ENCODE results near the gene MIPOL1. TPM values are rescaled to one million over a fixed set of nuclear protein-coding genes. Genes with fewer than 3 reads are reported as not detected.
"Not testable (repeated sequence)": the region's sequence is repeated elsewhere in the genome, so short reads cannot be mapped to it uniquely, and the experiment has no call there.

MIPOL1 gene
- total and polyA plus RNA-seq, 7 donors: 1.2 to 21.6 (median 11.7) TPM

DNA sequence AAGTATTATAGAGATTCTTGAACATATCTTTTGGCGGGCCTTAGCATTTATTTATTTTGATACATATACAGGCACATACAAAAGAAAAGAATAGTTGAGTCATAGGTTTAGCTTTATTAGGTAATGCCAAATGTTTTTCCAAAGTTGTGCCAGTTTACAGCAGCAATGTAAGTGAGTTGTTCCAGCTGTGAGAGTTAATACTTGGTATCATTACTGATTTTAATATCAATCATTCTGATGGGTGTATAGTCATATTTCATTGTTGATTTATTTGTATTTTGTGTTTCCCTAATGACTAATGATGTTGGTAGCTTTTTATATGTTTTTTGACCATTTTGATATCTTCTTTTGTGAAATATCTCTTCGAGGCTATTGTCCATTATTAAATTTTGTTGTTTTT is 122.4 kb downstream of the MIPOL1 start:
- H3K36me3 ChIP-seq: no peaks in the 10 kb centered on the region
- H3K4me3 ChIP-seq: no peak overlapping the region
- no peaks in the 10 kb centered on the region for H3K27me3 ChIP-seq
- no peak overlapping the region for H3K27ac ChIP-seq
- no peaks in the 10 kb centered on the region for H3K9me3 ChIP-seq
- intact Hi-C loops (cut with DNase I): no loop called here
- TF ChIP-seq POLR2AphosphoS5 (IDR thresholded peaks at IDR 0.05) (no peak), POLR2A (IDR thresholded peaks at IDR 0.05) (no peak), EP300 (IDR thresholded peaks at IDR 0.05) (no peak)
- TF ChIP-seq, protein P1, sequence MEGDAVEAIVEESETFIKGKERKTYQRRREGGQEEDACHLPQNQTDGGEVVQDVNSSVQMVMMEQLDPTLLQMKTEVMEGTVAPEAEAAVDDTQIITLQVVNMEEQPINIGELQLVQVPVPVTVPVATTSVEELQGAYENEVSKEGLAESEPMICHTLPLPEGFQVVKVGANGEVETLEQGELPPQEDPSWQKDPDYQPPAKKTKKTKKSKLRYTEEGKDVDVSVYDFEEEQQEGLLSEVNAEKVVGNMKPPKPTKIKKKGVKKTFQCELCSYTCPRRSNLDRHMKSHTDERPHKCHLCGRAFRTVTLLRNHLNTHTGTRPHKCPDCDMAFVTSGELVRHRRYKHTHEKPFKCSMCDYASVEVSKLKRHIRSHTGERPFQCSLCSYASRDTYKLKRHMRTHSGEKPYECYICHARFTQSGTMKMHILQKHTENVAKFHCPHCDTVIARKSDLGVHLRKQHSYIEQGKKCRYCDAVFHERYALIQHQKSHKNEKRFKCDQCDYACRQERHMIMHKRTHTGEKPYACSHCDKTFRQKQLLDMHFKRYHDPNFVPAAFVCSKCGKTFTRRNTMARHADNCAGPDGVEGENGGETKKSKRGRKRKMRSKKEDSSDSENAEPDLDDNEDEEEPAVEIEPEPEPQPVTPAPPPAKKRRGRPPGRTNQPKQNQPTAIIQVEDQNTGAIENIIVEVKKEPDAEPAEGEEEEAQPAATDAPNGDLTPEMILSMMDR (IDR thresholded peaks at IDR 0.05): no peak
- H3K4me1 ChIP-seq: no peaks in the 10 kb centered on the region
- DNase-seq: no peak
- 88 to 94% methylated on average over 2 of the region's 2 CpGs for WGBS, 2 donors

DNA sequence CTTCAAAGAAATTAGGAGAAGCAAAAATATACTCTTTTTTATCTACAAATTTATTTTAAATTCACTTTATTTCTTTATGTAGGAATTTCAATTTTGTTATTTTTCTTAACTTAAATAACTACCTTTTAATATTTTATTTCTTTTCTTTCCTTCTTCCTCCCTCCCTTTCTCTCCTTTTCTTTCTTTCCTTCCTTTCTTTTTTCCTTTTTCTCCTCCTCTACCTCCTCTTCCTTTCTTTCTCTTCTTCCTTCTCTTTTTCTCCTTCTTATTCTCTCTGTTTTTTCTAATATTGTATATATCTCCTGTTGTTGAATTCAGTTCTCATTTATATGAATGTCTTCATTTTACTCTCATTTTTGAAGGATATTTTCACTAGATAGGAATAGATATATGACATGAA is 127.6 kb downstream of the MIPOL1 start:
- TF ChIP-seq POLR2A (IDR thresholded peaks at IDR 0.05) (no peak), POLR2AphosphoS5 (IDR thresholded peaks at IDR 0.05) (no peak)
- DNase-seq: no peak
- H3K9me3 ChIP-seq: no peaks in the 10 kb centered on the region
- intact Hi-C loops (cut with DNase I): no loop called here
- no peak overlapping the region for H3K27ac ChIP-seq
- H3K4me3 ChIP-seq: no peak overlapping the region
- no peaks in the 10 kb centered on the region for H3K36me3 ChIP-seq
- no peaks in the 10 kb centered on the region for H3K27me3 ChIP-seq
- no peaks in the 10 kb centered on the region for H3K4me1 ChIP-seq

DNA sequence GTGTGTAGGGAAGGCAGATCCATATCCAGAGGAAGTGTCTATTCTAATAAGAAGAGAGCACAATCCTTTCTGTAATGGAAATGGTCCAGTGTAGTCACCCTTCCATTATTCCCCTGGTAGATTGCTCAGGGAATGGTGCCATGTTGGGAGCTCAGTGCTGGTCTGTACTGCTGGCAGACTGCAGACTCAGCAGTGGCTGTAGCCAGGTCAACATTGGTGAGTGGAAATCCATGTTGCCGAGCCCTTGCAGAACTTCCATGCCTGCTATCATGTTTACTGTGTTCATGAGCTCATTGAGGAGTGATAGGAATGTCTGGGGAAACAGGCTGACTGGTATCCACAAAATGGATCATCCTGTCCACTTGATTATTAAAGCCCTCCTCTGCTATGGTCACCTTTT is 128.7 kb downstream of the MIPOL1 start:
- Histone ChIP-seq H3K36me3 (no peaks in the 10 kb centered on the region), H3K9me3 (no peaks in the 10 kb centered on the region), H3K27me3 (no peaks in the 10 kb centered on the region), H3K4me3 (no peak overlapping the region), H3K4me1 (no peaks in the 10 kb centered on the region), H3K27ac (no peak overlapping the region)
- 90 to 97% methylated on average over 1 of the region's 1 CpG for WGBS, 2 donors
- no peak for TF ChIP-seq EP300 (IDR thresholded peaks at IDR 0.05)
- TF ChIP-seq POLR2A (IDR thresholded peaks at IDR 0.05): no peak
- TF ChIP-seq POLR2AphosphoS5 (IDR thresholded peaks at IDR 0.05): no peak
- TF ChIP-seq, protein P1 (IDR thresholded peaks at IDR 0.05): no peak
- intact Hi-C loops (cut with DNase I): no loop called here
- DNase-seq: no peak

DNA sequence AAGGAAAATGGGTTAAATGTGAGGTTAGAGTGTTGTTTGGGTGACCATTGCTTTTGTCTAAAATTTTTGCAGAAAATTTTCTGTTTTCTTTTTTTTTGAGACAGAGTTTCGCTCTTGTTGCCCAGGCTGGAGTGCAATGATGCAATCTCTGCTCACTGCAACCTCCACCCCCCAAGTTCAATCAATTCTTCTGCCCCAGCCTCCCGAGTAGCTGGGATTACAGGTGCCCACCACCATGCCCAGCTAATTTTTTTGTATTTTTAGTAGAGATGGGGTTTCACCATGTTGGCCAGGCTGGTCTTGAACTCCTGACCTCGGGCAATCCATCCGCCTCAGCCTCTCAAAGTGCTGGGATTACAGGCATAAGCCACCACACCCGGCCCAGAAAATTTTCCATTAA is 130.2 kb downstream of the MIPOL1 start:
- H3K4me1 ChIP-seq; intact Hi-C loops (cut with DNase I); H3K27ac ChIP-seq; H3K4me3 ChIP-seq; H3K9me3 ChIP-seq; H3K36me3 ChIP-seq; DNase-seq; H3K27me3 ChIP-seq: not testable (repeated sequence)
- 93% methylated on average over 5 of the region's 5 CpGs for WGBS, 2 donors

DNA sequence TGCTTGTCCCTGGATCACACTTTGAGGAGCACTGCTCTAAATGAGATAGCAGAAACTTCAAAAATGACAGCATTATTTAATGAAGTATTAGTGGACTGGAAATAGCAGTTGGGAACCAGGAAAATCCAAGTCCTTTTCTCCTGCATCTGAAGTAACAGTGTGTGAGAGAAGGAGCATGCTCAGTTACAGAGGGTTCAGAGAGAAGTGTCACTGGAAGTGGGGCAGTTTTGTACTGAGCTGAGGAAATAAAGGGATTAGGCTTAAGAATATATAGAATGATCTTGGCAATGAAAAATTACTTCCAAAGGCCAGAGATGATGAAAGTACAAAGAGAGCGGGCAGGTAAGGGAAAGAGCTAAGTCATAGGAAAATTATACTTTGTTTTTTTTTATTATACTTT is 130.9 kb downstream of the MIPOL1 start:
- intact Hi-C loops (cut with DNase I): no loop called here
- Histone ChIP-seq H3K9me3 (no peaks in the 10 kb centered on the region), H3K36me3 (no peaks in the 10 kb centered on the region), H3K27ac (no peak overlapping the region), H3K4me3 (no peak overlapping the region), H3K27me3 (no peaks in the 10 kb centered on the region), H3K4me1 (no peaks in the 10 kb centered on the region)
- WGBS, 2 donors: 20 to 70% methylated on average over 1 of the region's 1 CpG
- no peak for TF ChIP-seq EP300 (IDR thresholded peaks at IDR 0.05)
- TF ChIP-seq POLR2AphosphoS5 (IDR thresholded peaks at IDR 0.05): no peak
- no peak for TF ChIP-seq POLR2A (IDR thresholded peaks at IDR 0.05)
- TF ChIP-seq, protein P1 (IDR thresholded peaks at IDR 0.05): no peak
- no peak for DNase-seq

DNA sequence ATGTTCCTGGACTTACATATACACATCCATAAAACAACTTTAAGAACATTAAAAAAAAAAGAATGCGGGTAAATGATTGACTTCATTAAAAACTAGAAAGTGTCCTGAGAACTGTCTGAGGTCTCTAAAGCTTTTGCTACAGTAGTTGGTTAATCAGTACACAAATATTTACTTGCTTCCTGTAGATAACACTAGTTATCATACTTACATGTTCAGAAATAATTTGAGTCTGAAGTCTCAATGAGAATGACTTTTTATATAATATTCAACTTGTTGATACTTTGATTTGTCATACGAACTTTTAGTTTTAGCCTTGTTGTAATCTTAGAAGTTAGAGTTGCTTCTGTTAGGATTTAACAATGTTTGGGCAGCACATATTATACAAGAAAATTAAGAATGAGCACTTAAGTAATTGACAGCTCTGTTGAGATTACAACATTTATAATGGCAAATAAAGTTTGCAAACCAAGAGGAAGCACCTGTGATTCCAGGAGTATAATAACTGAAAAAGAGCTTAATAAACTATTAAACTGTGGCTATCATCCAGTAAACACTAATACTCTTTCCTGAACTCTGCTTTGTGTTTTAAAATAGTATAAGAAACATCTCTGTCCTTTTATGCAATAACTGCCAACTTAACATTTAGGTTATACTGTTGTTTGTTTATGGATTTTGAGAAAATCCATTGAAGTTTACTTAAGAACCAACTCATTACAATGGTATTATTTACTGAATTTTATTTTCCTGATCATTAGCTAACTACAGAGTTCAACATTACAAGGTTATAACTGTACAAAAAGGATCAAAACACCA is 131.7 kb downstream of the MIPOL1 start:
- Histone ChIP-seq H3K36me3 (no peaks in the 10 kb centered on the region), H3K4me1 (no peaks in the 10 kb centered on the region), H3K4me3 (no peak overlapping the region), H3K9me3 (no peaks in the 10 kb centered on the region), H3K27me3 (no peaks in the 10 kb centered on the region), H3K27ac (no peak overlapping the region)
- no peak for TF ChIP-seq POLR2AphosphoS5 (IDR thresholded peaks at IDR 0.05)
- no peak for TF ChIP-seq POLR2A (IDR thresholded peaks at IDR 0.05)
- no peak for TF ChIP-seq EP300 (IDR thresholded peaks at IDR 0.05)
- TF ChIP-seq, protein P1 (IDR thresholded peaks at IDR 0.05): no peak
- DNase-seq: no peak
- intact Hi-C loops (cut with DNase I): no loop called here
- WGBS, 2 donors: 17 to 62% methylated on average over 2 of the region's 2 CpGs
